ENCODE data around the gene RIC1.

DNA sequence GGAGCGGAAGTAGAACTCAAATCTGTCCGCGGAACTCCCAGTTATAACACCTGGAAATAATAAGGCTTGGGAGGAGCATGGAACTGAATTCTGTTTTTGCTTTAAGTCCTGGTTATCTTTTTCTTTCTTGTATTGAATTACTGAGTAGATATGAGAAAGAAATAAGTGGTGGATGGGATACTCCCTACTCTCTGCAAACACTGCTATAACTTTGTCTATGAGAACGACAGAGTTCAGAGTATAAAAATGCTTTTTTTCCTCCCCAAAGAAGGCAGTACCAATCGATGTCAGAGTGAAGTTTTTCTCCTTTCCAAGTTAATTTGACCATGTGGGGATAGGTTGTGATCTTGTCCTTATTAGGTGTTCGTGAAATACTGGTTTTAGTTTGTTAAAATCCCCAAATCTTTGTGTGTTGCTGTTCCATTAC, 1.2 kb downstream of the RIC1 start:
- TF ChIP-seq POLR2A (IDR thresholded peaks at IDR 0.05) (no peak), CTCF (IDR thresholded peaks at IDR 0.05 in 4 of 5, conservative IDR thresholded peaks at IDR 0.05 in 1 of 5) (no peak)
